G401 (cell line): ENCODE data around the gene CDYL2. TPM values are rescaled to one million over a fixed set of nuclear protein-coding genes. Genes with fewer than 3 reads are reported as not detected.

ENCODE experiments used
- DNase-seq: peaks from one replicate; pipeline ENCODE4 v3.0.0-alpha.2; 2015; ENCODE audit warnings: low spot score
- in situ Hi-C: cut with HindIII; loops from 2 replicates; pipeline ENCODE4 v1.10.0; 2016; ENCODE audit warnings: low sequenced_read_pairs, mixed read lengths
- total RNA-seq: library from RNA; depleted of rRNA; stranded (reverse); fragments of >200 nt; shearing (Covaris generic); gene quantifications from 2 replicates; pipeline ENCODE4 v1.2.3, GENCODE V29; 2014; rRNA removed

The CDYL2 gene
- total RNA-seq, 1 experiment from 2014 or later = 0.10 TPM

- DNase-seq = no peak
- in situ Hi-C loops = no loop called here
Measured at GRCh38 chr16:80585764-80586163, 218.6 kb downstream of the CDYL2 start.

DNA sequence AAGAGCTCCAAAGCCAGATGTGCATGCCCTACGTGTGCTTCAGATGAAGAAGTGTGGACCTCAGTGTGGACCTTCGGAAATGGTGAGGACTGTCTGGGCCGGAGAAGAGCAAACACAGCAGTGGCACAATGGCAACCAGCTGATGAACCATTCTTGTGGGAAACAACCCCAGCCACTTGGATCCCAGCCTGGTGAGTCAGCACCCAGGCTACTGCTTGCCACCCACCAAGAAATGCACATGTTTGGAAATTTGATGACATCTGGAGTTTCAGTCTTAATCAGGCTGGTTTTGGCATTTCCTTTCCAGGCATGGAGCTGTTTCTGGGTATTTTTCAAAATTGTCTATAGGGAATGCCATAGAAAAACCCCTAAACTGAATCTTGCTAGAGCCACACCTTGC is 220.9 kb downstream of the CDYL2 start:
- DNase-seq = no peak
- in situ Hi-C loops = no loop called here

- no peak for DNase-seq
- in situ Hi-C loops = no loop called here
Measured at GRCh38 chr16:80580109-80580832, 224.1 kb downstream of the CDYL2 start.

- in situ Hi-C loops = no loop called here
- peak; percentile 99 for DNase-seq
Measured at GRCh38 chr16:80577485-80578280, 226.7 kb downstream of the CDYL2 start.

DNA sequence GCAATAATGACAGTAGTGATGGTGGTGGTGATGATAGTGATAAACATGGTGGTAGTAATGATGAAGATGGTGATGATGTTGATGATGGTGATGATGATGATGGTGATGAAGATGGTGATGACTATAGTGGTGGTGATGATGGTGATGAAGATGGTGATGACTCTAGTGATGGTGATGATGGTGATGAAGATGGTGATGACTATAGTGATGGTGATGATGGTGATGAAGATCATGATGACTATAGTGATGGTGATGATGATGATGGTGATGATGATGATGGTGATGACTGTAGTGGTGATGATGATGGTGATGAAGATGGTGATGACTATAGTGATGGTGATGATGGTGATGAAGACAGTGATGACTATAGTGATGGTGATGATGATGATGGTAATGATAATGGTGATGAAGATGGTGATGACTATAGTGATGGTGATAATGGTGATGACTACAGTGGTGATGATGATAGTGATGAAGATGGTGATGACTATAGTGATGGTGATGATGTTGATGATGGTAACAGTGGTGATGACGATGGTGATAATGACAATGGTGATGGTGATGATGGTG is 228.0 kb downstream of the CDYL2 start:
- in situ Hi-C loops = no loop called here
- no peak for DNase-seq

DNA sequence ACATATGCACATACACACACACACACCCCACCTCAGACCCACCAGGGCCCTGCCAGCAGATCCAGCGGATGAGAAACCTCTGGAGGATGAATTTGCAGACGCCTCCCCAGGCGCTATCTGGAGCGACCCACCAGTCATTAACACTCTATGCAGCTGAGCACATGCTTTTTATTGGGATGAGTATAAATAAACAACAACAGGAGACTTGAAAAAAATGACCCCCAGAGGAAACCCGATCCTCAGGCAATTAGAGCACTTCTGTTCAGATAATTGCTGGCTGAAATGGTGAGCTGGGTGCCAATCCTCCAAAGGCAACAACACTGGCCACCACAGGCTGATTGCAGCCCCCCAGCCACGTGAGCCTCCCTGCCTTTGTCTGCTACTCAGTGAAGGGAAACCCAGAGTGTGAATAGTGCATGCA is 230.7 kb downstream of the CDYL2 start:
- in situ Hi-C loops = no loop called here
- DNase-seq = no peak

GRCh38 chr16:80570106-80570478 is 234.3 kb downstream of the CDYL2 start:
- in situ Hi-C loops = no loop called here
- DNase-seq = no peak

GRCh38 chr16:80569440-80570105 is 234.8 kb downstream of the CDYL2 start:
- no peak for DNase-seq
- in situ Hi-C loops = no loop called here

DNA sequence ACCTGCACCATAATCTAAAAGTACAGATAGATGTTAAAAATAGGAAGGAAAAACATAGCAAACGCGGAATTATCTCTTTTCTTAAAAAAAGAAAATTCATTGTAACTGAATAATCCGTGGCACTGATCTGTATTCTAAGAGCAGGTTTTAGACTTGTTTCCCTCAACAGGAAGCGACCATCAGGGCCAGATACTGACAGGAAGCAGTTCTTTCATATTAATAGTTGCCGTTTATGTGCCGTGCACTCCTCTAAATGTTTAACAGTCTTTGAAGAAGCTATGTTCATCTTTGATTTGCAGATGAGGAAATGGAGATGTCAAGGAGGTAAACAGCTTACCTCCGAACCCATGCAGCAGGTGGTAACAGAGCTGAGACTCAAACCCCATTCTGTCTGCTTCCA is 240.0 kb downstream of the CDYL2 start:
- in situ Hi-C loops = no loop called here
- no peak for DNase-seq

DNA sequence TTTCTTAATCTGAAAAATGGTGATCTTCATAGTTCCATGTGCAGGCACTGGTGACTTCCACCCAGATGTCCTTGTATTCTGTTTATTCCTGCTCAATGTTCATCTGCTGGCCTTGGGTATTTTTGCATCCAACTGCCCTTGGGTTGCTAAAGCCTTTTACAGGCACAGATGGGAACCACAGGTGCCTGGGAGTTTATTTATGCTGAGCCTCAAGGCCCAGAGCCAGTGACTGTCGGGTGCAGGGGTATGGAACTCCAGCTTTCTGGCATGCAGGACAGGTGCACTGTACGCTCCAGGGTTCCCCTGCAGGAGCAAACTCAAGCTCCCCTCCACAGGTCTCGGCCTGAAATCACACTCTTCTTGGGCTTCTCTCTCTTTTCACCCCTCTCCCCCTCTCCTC is 241.3 kb downstream of the CDYL2 start:
- in situ Hi-C loops = no loop called here
- DNase-seq = peak; percentile 96

DNA sequence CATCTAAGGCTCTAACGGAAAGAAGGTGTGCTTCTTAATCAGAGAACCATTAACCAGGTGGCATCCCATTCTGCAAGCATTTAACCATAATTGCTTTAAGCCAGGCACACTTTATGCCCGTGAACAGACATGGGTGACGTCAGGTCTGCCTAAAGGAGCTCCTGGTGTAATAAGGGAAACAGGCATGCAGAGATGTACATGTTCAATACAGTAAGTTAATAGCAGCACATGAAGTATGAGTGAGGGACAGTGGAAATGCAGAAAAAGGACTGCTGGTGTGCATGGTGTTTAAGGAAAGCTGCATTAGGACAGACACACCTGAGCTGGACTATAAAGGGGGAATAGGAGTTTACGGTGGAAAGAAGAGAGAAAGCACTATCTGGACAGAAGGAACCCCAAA is 245.0 kb downstream of the CDYL2 start:
- in situ Hi-C loops = no loop called here
- peak; percentile 70 for DNase-seq

DNA sequence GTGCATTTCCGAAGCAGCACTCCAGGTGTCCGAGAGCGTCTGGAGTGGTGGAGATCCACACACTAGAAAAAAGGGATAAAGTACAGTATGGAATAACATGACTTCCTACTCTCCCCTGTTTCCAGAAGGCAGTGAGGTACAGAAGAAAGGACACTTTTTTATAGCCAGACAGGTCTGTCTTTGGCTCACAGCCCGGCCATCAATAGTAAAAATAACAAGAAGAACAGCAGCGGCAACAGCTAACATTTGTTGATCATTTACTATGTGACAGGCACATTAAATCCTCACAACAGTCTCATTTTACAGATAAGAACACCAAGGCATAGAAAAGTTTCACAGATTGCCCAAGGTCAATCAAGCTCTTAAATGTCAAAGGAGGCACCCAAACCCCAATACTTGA is 247.4 kb downstream of the CDYL2 start:
- DNase-seq = peak; percentile 61
- in situ Hi-C loops = no loop called here

DNA sequence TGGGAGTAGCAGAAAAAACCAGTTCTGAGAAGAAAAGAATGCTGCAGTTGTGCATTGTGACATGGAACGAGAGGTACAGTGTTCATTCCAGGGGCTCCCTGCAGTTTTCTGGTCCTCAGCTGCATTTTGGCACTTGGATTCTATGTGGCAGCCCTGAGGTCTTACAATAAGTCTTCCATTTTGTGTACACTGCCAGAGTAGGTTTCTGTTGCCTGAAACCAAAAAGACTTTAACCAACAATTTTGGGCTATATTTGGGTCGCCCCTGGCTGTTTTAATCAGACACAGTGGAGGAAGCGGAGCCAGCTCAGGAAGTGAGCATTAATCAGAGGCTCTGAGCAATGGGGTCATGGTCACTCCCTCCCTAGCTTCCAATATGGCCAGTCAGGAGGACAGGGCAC is 247.9 kb downstream of the CDYL2 start:
- in situ Hi-C loops = no loop called here
- peak; percentile 61 for DNase-seq

GRCh38 chr16:80554033-80554432 is 250.4 kb downstream of the CDYL2 start:
- in situ Hi-C loops = no loop called here
- peak; percentile 99 for DNase-seq

DNA sequence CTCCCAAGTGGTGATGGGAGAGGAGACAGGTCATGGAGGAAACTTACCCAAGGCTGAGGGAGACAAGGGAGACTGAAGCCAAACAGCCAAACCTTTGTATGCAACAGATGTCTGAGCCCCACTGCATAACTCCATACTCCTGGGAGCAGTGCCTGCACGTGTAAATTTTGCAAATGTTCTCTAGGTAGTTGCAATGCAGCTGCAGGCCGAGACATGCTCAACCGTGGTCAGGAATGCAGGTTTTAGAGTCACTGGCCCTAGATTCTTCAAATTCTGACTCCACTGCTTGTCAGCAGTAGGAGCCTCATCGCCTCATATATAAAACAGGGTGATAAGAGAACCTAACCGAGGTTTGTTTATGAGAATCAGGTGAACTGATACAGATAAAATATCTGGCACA is 252.1 kb downstream of the CDYL2 start:
- in situ Hi-C loops = no loop called here
- DNase-seq = no peak

Other genes with a start within 250 kb of the CDYL2 start
- 89.8 and 180 TPM in 2 replicates for gene CMC2, start 202.3 kb upstream of the CDYL2 start, total RNA-seq
- 68.7 and 173 TPM in 2 replicates for gene CENPN, start 202.6 kb upstream of the CDYL2 start, total RNA-seq
- gene ATMIN, start 231.2 kb upstream of the CDYL2 start, total RNA-seq = 46.9 and 59.6 TPM in 2 replicates